Colon (tissue), 2 donors: ENCODE measurements around the gene PHLPP1.

Source experiments
- FAIRE-seq: peaks from 2 replicates; lab custom pipeline; 2012; peaks lifted over from hg19 to GRCh38; lab: Jason Lieb, UNC
- donor health status: control.
- donor health status: control.

Gene PHLPP1

GRCh38 chr18:63016270-63016669, 300.9 kb downstream of the PHLPP1 start:
- FAIRE-seq, result peak; percentile 87

DNA sequence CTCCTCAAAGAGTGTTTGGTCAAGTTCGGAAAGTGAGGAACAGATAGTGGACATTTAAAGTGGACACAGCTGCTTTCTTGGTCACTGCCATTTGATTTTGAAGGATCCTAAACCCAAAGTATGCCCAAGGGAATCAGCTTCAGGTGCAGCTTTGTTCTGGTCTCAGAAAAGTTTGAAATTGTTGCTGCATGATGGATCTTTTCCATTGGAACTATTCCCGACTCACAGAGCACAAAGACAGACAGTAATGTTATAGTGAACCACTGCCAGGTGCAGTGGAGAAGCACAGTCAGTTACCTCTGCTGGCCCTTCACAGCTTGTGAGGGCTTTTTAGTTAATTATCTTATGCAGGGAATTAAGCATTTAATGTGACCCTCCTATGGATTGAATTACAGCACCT, 301.7 kb downstream of the PHLPP1 start:
- no peak for FAIRE-seq

DNA sequence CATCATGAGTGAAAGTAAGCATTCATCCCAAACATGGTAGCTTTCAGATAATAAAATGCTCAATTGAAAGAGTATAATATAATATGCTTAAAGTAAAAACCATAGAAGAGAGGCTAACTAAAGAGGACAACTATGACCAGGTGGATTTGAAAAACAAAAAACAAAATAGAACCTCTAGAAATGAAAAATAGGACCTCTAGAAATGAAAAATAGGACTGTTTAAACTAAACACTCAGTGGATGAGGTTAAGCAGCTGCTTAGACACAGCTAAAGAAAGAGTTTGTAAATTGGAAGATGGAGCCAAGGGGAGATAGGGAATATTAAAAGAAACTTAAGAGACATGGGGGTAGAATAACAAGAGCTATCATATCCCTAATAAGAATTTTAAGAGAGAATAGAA, 302.6 kb downstream of the PHLPP1 start:
- FAIRE-seq, result no peak

DNA sequence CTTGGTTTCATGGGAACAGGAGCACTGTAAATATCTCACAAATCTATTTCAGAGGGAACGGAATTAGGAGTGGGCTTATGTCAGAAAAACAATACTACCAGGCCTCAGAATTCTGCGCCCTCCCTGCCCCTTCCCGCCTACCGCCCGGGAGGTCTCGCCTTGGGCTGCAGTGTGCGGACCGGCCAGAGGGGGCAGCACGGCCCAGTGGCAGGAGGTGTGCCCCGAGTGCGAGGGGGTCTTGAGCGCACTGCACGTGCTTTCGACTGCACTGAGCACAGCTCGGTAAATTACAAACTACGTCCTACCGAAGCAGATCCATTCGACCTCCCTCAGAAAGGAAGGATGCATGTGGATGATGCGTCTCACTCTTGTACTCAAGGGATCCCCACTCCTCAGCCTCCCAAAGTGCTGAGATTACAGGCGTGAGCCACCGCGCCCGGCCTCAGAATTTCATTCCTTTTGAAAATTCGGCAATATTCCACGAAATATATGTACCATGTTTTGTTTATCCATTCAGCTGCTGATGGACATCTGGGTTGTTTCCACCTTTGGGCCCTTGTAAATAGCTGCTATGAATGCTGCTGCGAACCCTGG, 307.2 kb downstream of the PHLPP1 start:
- FAIRE-seq, result no peak

GRCh38 chr18:63025251-63026090, 310.1 kb downstream of the PHLPP1 start:
- FAIRE-seq, result no peak

DNA sequence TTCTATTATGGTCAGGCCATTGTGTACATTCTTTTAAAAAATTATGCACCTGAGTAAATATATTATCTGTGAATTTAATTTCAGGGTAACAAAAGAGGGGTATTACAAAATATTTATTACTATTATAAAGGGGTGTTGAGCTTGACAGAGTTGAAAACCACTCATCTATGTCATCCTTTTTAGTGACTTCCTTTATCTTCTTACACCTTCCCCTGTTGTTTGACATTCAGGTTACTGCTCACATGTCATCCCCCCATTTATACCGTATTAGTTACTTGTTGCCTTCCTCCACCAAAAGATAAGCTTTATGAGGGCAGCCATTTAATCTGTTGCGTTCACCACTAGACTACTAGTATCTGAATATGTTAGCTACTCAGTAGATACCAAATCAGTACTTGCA, 313.0 kb downstream of the PHLPP1 start:
- FAIRE-seq, result no peak
